Esophagus squamous epithelium (tissue), 4 donors: ENCODE measurements around the gene MUS81.

Experiments
- CTCF ChIP-seq, 6 experiments: fragments of 450-650 bp in 4 of 6; fragments of 200-600 bp in 2 of 6; sonication (generic) in 2 of 6; IDR thresholded peaks; one replicate each; pipeline ENCODE4 v1.5.1; 2016 to 2019; ENCODE audit warnings: antibody characterized with exemption in 6 of 6, mild to moderate bottlenecking in 4 of 6, moderate library complexity in 4 of 6
- POLR2A ChIP-seq, 4 donors: fragments of 450-650 bp; IDR thresholded peaks; one replicate each; pipeline ENCODE4 v1.6.1; 2017; ENCODE audit warnings: antibody characterized with exemption in 4 of 4, mild to moderate bottlenecking in 4 of 4, moderate library complexity in 3 of 4

DNA sequence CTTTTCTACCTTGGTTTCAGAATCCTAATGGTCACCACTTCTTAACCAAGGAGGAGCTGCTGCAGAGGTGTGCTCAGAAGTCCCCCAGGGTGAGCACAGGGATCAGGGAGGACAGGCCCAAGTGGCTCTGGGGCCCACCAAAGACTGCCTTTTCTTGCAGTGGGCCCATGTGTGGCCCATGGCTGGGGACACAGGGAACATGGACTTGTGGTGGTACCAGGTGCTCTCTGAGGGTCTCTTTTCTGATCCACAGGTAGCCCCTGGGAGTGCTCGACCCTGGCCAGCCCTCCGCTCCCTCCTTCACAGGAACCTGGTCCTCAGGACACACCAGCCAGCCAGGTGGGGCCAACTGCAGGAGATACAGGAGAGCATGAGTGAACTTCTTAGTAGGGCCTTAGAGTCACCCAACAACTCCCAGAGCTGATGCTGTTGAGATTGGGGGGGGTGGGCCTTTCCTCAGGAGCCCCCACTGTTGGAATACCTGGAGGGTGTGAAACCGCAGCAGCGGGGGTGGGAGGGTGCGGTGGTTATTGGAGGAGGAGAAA lies 2.0 kb downstream of the MUS81 start:
- TF ChIP-seq CTCF (IDR thresholded peaks at IDR 0.05) (no peak), POLR2A (IDR thresholded peaks at IDR 0.05) (no peak)
